SH-SY5Y (cell line): ENCODE measurements around the gene MRTO4.

ENCODE experiments used
- GATA2 ChIP-seq: IDR thresholded peaks from 2 replicates; pipeline ENCODE4 v1.6.1; 2011; ENCODE audit warnings: mild to moderate bottlenecking, low read depth, low read length
- GATA3 ChIP-seq: IDR thresholded peaks from 2 replicates; pipeline ENCODE4 v1.6.1; 2011; ENCODE audit warnings: low read depth, mild to moderate bottlenecking, low read length, moderate library complexity

DNA sequence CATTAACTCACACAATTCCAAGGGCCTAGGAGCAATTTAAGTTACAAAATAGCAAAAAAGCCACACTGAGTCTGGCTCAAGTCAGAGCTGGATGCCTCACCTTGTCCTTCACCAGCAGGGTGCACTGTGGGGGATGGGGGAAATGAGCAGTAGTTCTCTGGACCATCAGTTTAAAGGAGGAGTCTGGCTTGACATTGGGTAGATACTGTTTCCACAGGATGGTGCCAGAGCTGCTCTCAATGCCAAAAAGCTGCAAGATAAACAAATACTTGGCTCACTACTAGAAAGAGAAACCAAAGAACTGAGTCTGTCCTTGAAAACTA lies 19.1 kb upstream of the MRTO4 start:
- TF ChIP-seq GATA2, result no peak
- TF ChIP-seq GATA3, result no peak
